HG03095 (cell line): ENCODE results near the gene CLK4.

Experiments used
- ATAC-seq: cut with Tn5 transposase; IDR thresholded peaks from one replicate; pipeline ENCODE4 v1.9.1; 2021; ENCODE audit warnings: moderate library complexity; ENCODE audit not compliant: unreplicated experiment

CLK4 gene

GRCh38 chr5:178560911-178561310 lies 65.9 kb downstream of the CLK4 start:
- ATAC-seq = no peak

GRCh38 chr5:178557416-178557815 lies 69.4 kb downstream of the CLK4 start:
- ATAC-seq = no peak

- ATAC-seq = no peak
These were observed 71.1 kb downstream of the CLK4 start for GRCh38 chr5:178555771-178556211.

GRCh38 chr5:178555005-178555404 lies 71.8 kb downstream of the CLK4 start:
- ATAC-seq = no peak

GRCh38 chr5:178554311-178554710 lies 72.5 kb downstream of the CLK4 start:
- no peak for ATAC-seq

GRCh38 chr5:178553517-178553916 lies 73.3 kb downstream of the CLK4 start:
- ATAC-seq = no peak
